C4-2B (cell line): Measurements from ENCODE around the gene KNG1.

Experiments used
- CTCF ChIP-seq: fragments of 450-650 bp; conservative IDR thresholded peaks from 2 replicates; pipeline ENCODE4 v1.5.1; 2017; ENCODE audit warnings: mild to moderate bottlenecking
- ZFX ChIP-seq: fragments of 450-650 bp; IDR thresholded peaks from 2 replicates; pipeline ENCODE4 v1.6.1; 2017

- TF ChIP-seq CTCF (no peak), ZFX (no peak)
Measured at GRCh38 chr3:186775999-186776398, 58.8 kb downstream of the KNG1 start.
